Epithelial cell of umbilical artery (primary cell): ENCODE measurements around the gene ARSB. TPM values are rescaled to one million over a fixed set of nuclear protein-coding genes. Genes with fewer than 3 reads are reported as not detected.

Experiments
- total RNA-seq: library from RNA; depleted of rRNA; stranded (reverse); fragments of >200 nt; gene quantifications from 2 replicates; pipeline ENCODE4 v1.2.3, GENCODE V29; 2014

Gene ARSB
- total RNA-seq = 10.4 and 17.8 TPM in 2 replicates

GRCh38 chr5:78985116-78985724 is at the start of gene ARSB:
Gene ARSB (minus strand): TSS chr5:78985310. CDS start chr5:78985248, 62 bp downstream.

Other genes with a start within 250 kb of the ARSB start
- 0.30 and 0.32 TPM in 2 replicates for gene DMGDH, start 84.4 kb upstream of the ARSB start, total RNA-seq
- gene BHMT2, start 84.5 kb upstream of the ARSB start, total RNA-seq = 0.61 TPM in 1 of 2 replicates, not detected in the other
- gene BHMT, start 126.5 kb upstream of the ARSB start, total RNA-seq = not detected in 2 replicates